IMR-90 (cell line): ENCODE data around the gene LDLRAD4. TPM values are rescaled to one million over a fixed set of nuclear protein-coding genes. Genes with fewer than 3 reads are reported as not detected.

ENCODE experiments used
- ATAC-seq: fragments of 200-7000 bp; cut with Tn5 transposase; 2 replicates; pipeline ENCODE4 v1.9.1; 2020; ENCODE audit warnings: low read depth, mild to moderate bottlenecking, moderate library complexity
- BruUV-seq: library from RNA; stranded (reverse); fragments of 400-500 nt; replicated peaks from 2 replicates; lab custom pipeline; 2021; lab: Mats Ljungman, UMichigan
- CTCF ChIA-PET: fragments of 300-600 bp; formaldehyde crosslinking; extraction: SDS; loops from one replicate; lab custom pipeline; 2021; ENCODE audit warnings: antibody characterized with exemption; lab: Yijun Ruan, JAX
- POLR2A ChIA-PET: fragments of 300-600 bp; sonication (Branson Sonifier 250); formaldehyde crosslinking; loops from one replicate; lab custom pipeline; 2022; ENCODE audit warnings: antibody characterized with exemption; ENCODE audit not compliant: unreplicated experiment; lab: Charles Lee
- DNase-seq: peaks from one replicate; pipeline ENCODE4 v3.0.0; 2013
- H2AFZ ChIP-seq: replicated peaks from 2 replicates; pipeline ENCODE3; 2013; ENCODE audit warnings: low read length, mild to moderate bottlenecking; ENCODE audit not compliant: poor library complexity
- H2AK5ac ChIP-seq: 2 replicates; pipeline ENCODE4 v1.6.1; 2013; ENCODE audit warnings: low read depth, low read length, inconsistent platforms
- H2AK9ac ChIP-seq: replicated peaks from 2 replicates; pipeline ENCODE3; 2013; ENCODE audit warnings: mild to moderate bottlenecking, low read depth, low read length, moderate library complexity; ENCODE audit not compliant: poor library complexity
- H2BK120ac ChIP-seq: 2 replicates; pipeline ENCODE4 v1.6.1; 2013; ENCODE audit warnings: low read depth, low read length, inconsistent platforms
- H2BK15ac ChIP-seq: 3 replicates; pipeline ENCODE4 v1.6.1; 2013; ENCODE audit warnings: low read depth, low read length, inconsistent platforms
- H2BK20ac ChIP-seq: 2 replicates; pipeline ENCODE4 v1.6.1; 2013; ENCODE audit warnings: low read depth, mild to moderate bottlenecking, inconsistent platforms, low read length, moderate library complexity
- H2BK5ac ChIP-seq: 2 replicates; pipeline ENCODE4 v1.6.1; 2013; ENCODE audit warnings: mild to moderate bottlenecking, low read depth, low read length, inconsistent platforms; ENCODE audit not compliant: poor library complexity, severe bottlenecking
- H3K14ac ChIP-seq: replicated peaks from 2 replicates; pipeline ENCODE4 v1.6.1; 2013; ENCODE audit warnings: low read depth, low read length, inconsistent platforms
- H3K18ac ChIP-seq: 2 replicates; pipeline ENCODE4 v1.6.1; 2013; ENCODE audit warnings: low read depth, low read length, control low read depth
- H3K23ac ChIP-seq: 2 replicates; pipeline ENCODE4 v1.6.1; 2013; ENCODE audit warnings: low read depth, low read length, inconsistent platforms
- H3K27ac ChIP-seq: 2 replicates; pipeline ENCODE4 v1.5.1; 2013; ENCODE audit warnings: mild to moderate bottlenecking, control low read depth, low read length; ENCODE audit not compliant: insufficient read depth
- H3K27me3 ChIP-seq: 2 replicates; pipeline ENCODE4 v1.6.1; 2013; ENCODE audit warnings: low read length; ENCODE audit not compliant: control insufficient read depth, insufficient read depth
- H3K36me3 ChIP-seq: 2 replicates; pipeline ENCODE4 v1.6.1; 2013; ENCODE audit warnings: low read length, mixed read lengths; ENCODE audit not compliant: control insufficient read depth, insufficient read depth
- H3K4ac ChIP-seq: 2 replicates; pipeline ENCODE4 v1.6.1; 2013; ENCODE audit warnings: low read depth, low read length, inconsistent platforms
- H3K4me1 ChIP-seq: 2 replicates; pipeline ENCODE4 v1.6.1; 2013; ENCODE audit warnings: low read length, mixed read lengths; ENCODE audit not compliant: control insufficient read depth, insufficient read depth
- H3K4me2 ChIP-seq: 2 replicates; pipeline ENCODE4 v1.6.1; 2013; ENCODE audit warnings: low read depth, mild to moderate bottlenecking, control low read depth, low read length, moderate library complexity
- H3K4me3 ChIP-seq: 2 replicates; pipeline ENCODE4 v1.5.1; 2013; ENCODE audit warnings: low read depth, mild to moderate bottlenecking, control low read depth, low read length, moderate library complexity; ENCODE audit not compliant: insufficient read depth
- H3K56ac ChIP-seq: 2 replicates; pipeline ENCODE4 v1.6.1; 2013; ENCODE audit warnings: low read length, inconsistent platforms; ENCODE audit not compliant: insufficient read depth; ENCODE audit errors: extremely low read depth
- H3K79me1 ChIP-seq, 2 experiments: 2 replicates each; pipeline ENCODE4 v1.6.1; 2013; ENCODE audit warnings: low read length in 2 of 2, inconsistent platforms in 1 of 2, low read depth in 1 of 2
- H3K9ac ChIP-seq: 2 replicates; pipeline ENCODE4 v1.6.1; 2013; ENCODE audit warnings: low read depth, low read length, control low read depth
- H3K9me1 ChIP-seq: 2 replicates; pipeline ENCODE4 v1.6.1; 2013; ENCODE audit warnings: low read length, inconsistent platforms; ENCODE audit not compliant: insufficient read depth
- H3K9me3 ChIP-seq: 2 replicates; pipeline ENCODE4 v1.6.1; 2013; ENCODE audit warnings: low read length; ENCODE audit not compliant: control insufficient read depth, insufficient read depth
- H4K20me1 ChIP-seq: 2 replicates; pipeline ENCODE4 v1.6.1; 2013; ENCODE audit warnings: low read length, inconsistent platforms; ENCODE audit not compliant: insufficient read depth
- H4K5ac ChIP-seq: 2 replicates; pipeline ENCODE4 v1.6.1; 2013; ENCODE audit warnings: mild to moderate bottlenecking, low read depth, low read length, control low read depth
- H4K8ac ChIP-seq, 2 experiments: 2 replicates each; pipeline ENCODE4 v1.6.1; 2013; ENCODE audit warnings: low read depth in 2 of 2, low read length in 2 of 2, control low read depth in 1 of 2, inconsistent platforms in 1 of 2
- H4K91ac ChIP-seq: 2 replicates; pipeline ENCODE4 v1.6.1; 2013; ENCODE audit warnings: low read depth, low read length, inconsistent platforms; ENCODE audit not compliant: insufficient read depth
- CHD1 ChIP-seq: IDR thresholded peaks from 2 replicates; pipeline ENCODE4 v1.6.1; 2012; ENCODE audit warnings: low read depth, low read length, improper control_type of control experiment
- WGBS, 2 experiments: methylation state at CpG; one replicate each; pipeline versions ENCODE4 v1.1.5 to v1.1.7; 2013; ENCODE audit warnings: missing lambda C conversion rate in 2 of 2; ENCODE audit not compliant: insufficient read length in 1 of 2; ENCODE audit errors: extremely low coverage in 2 of 2; 5-methylcytosine and 5-hydroxymethylcytosine counted together
- dilution Hi-C: fragments of 300-500 bp; cut with HindIII; formaldehyde crosslinking; loops from one replicate; pipeline ENCODE4 v1.14.3; 2018; ENCODE audit warnings: low sequenced_read_pairs; ENCODE audit not compliant: unreplicated experiment
- in situ Hi-C: fragments of 300-500 bp; cut with MboI; formaldehyde crosslinking; loops from 3 replicates; pipeline ENCODE4 v1.14.3; 2019; ENCODE audit warnings: low sequenced_read_pairs, inconsistent platforms, mixed read lengths
- intact Hi-C: fragments of 100-400 bp; cut with micrococcal nuclease; formaldehyde crosslinking; loops from 2 replicates; pipeline ENCODE4 v1.10.0; 2022
- polyA plus RNA-seq, 3 experiments: library from polyadenylated mRNA; depleted of rRNA; stranded (reverse); fragments of >200 nt; gene quantifications; 2 replicates each; pipeline ENCODE4 v1.2.3, GENCODE V29; 2012; ENCODE audit warnings: low replicate concordance in 1 of 3
- total RNA-seq: library from RNA; depleted of rRNA; stranded (reverse); fragments of >200 nt; gene quantifications from 2 replicates; pipeline ENCODE4 v1.2.3, GENCODE V29; 2012

The LDLRAD4 gene
- total and polyA plus RNA-seq, 2 of the 4 experiments (the other 2 are of a cell fraction) = not detected

- Histone ChIP-seq H3K4me1 (no peaks in the 10 kb centered on the region), H3K4me3 (no peak overlapping the region), H4K8ac (no peak overlapping the region), H3K36me3 (no peaks in the 10 kb centered on the region), H3K9ac (no peak overlapping the region), H2AFZ (no peak overlapping the region), H3K27ac (no peak overlapping the region), H2AK5ac (no peak overlapping the region), H3K4me2 (no peak overlapping the region), H3K23ac (no peak overlapping the region), H3K4ac (no peak overlapping the region), H3K56ac (no peak overlapping the region), H3K9me1 (no peaks in the 10 kb centered on the region), H2BK15ac (no peak overlapping the region), H2AK9ac (no peak overlapping the region), H2BK120ac (no peak overlapping the region), H2BK20ac (no peak overlapping the region), H4K5ac (no peak overlapping the region), H2BK5ac (no peak overlapping the region), H4K20me1 (no peaks in the 10 kb centered on the region), H3K9me3 (no peaks in the 10 kb centered on the region), H3K14ac (no peak overlapping the region), H4K91ac (no peak overlapping the region), H3K79me1 (no peaks in the 10 kb centered on the region), H3K27me3 (peaks cover 4% of the 10 kb centered on the region), H3K18ac (no peak overlapping the region)
- TF ChIP-seq CHD1 = no peak
- POLR2A ChIA-PET = no interaction called here
- no TSS peak for BruUV-seq
- no peak for ATAC-seq
- no peak for DNase-seq
- in situ Hi-C loops = no loop called here
- dilution Hi-C loops = no loop called here
- CTCF ChIA-PET = no interaction called here
- intact Hi-C loops = no loop called here
- no CpG with 5 or more reads among the region's 4 CpGs for WGBS, 2 experiments
Observed at GRCh38 chr18:13545955-13546354, 327.4 kb downstream of the LDLRAD4 start.
